Stimulated activated naive CD8-positive, alpha-beta T cell treated with anti-CD3 and anti-CD28 coated beads, Interleukin-15, Interleukin-2, amounts not matched to agents 100 U/mL and 50 U/mL, for 24 hours (primary cell): ENCODE data around the gene TNS3.

Source experiments
- ATAC-seq: fragments of 150-1000 bp; cut with Tn5 transposase; one replicate; pipeline ENCODE4 v1.10.0; 2021
- DNase-seq: peaks from one replicate; pipeline ENCODE4 v3.0.0; 2021

TNS3 gene

DNA sequence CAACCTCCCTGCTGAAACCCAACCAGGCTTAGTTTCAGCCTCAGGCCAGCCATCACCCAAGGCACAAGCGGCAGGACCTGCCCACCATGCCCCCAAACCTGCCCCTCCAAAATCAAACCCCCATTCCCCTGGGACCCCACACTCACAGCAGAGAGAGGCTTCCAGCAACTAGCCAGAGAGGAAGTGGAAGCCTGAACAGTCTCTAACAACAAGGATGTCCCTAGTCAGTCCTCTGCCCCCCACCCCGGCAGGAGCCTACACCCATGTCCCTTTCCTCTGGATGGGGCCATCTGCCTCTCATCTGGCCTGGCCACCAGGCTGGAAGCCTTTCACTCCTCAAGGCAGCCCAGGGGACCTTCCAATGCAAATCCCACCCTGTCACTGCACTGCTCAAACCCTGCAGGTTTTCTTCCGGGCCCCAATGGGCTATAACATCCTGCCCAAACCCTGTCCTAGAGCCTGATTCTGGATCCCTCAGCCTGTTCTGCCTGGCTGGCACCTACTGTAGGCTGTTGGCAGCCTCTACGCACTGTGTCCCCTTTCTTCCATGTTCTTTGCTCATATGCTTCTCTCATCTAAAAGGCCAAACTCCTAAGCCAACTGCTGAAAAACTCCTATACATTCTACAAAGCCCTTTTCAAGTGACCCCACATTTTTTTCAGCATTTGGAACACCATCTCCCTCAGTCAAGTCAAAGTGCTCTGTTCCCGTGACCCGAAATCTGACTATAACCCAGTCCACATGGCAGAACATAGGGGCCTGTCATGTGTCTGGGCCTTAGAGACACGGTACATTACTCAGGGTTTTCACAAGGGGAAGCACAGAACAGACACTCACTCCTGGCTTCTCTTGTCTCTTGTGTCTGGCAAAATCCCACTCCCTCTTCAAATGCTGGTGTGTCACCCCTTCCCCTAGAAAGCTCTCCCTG is 253.3 kb downstream of the TNS3 start:
- ATAC-seq (peak; percentile 11), DNase-seq (no peak)

DNA sequence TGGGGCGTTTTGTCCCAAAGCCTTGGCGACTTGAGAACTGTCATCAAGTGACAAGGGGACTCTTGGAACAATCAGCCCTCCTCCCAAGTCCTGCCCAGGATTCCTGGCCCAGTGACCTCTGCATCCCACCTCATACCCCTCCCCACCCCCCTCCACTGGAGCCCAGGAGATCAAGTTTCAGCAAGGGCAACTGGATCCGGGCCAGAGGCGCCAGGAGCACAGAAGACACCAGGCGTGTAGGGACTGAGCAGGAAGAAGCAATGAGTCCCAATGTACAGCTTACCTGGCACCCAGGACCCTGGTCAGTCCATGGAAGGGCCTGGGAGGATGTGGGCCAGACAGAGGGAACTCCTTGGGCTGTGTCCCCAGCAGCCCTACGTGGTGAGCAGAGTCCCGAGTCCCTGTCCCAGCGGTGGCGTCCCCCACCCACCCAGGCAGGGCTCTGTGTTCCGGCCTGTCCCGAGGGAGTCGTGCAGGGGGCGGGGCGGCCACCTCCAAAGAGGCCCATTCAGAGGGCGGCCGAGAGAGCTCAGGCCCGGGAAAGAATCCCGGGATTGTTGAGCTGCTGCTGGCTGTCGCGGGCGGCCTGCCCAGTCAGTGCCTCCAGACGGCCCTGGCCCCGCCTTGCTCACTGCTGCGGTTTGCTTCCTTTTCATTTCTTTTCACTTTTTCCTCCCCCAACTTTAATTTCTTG is 254.1 kb downstream of the TNS3 start:
- DNase-seq, result no peak
- ATAC-seq, result no peak

DNA sequence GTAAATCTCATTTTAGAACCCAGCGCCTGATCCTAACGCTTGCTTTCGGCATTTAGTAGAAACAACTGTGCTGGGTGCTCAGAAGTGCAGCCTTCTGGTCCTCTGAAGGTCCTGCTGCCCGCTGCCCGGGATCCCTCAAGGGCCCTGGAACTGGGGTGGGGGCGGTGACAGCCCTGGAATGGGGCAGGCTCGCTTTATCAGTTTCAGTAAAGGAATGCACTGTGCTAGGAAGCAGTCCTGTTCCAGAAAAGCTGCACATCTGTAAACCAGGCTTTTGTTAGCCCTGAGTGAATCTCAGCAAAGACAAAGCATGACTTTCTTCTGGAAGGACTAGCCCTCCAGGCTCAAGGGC is 254.6 kb downstream of the TNS3 start:
- DNase-seq (no peak), ATAC-seq (no peak)

DNA sequence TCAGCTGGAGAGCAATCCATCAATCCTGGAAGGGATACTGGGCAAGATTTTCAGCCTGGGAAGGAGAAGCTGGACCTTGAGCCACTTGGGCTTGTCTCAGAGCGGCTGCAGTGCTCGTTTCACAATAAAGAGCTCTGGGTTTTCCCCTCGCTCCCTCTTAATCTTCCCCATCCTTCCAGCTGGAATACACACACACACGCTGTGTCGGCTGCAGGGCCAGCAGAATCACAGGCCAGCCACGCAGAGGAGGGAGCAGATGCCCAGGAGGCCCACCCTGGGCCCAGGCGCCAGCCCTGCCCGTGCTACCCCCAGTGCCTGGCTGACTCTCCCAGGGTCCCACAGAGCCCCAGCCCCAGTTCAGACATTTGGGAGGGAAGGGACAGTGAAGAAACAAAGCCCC is 255.1 kb downstream of the TNS3 start:
- no peak for ATAC-seq
- DNase-seq, result no peak

DNA sequence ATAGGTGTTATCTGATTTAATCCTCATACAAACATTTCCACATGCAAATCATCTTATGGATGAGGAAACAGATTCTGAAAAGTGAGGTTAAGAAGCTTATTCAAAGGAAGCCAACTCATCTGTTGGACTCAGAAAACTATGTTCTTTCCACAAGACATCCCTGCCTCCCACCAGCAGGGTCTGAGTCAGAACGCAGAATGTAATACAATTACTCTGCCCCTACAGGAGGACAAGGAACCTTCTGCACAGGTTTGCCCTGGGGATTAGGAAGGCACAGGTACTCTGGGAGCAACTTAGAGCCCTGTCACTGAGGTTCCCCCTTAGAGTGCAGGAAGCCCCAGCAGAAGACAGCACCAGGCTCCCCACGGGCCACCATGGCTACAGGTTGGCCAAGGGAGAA is 255.7 kb downstream of the TNS3 start:
- DNase-seq, result no peak
- ATAC-seq, result no peak

DNA sequence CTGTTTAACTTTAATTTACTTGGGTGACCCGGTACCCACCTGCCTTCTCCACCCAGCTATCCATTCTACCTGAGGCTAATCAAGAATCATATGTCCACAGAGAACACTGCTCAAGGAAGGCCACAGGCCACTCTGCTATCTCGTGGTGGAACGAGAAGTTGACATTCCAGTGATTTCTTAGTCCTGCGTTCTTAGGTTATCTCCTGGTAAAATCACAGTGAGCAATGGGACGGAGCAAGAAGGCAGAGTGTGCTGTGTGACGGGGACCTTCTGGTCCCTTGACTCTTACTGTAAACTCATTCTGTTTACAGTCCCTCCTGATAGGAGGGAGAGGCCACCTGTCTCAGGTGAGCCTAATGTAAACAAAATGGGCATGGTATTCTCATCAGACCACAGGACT is 256.6 kb downstream of the TNS3 start:
- DNase-seq, result no peak

DNA sequence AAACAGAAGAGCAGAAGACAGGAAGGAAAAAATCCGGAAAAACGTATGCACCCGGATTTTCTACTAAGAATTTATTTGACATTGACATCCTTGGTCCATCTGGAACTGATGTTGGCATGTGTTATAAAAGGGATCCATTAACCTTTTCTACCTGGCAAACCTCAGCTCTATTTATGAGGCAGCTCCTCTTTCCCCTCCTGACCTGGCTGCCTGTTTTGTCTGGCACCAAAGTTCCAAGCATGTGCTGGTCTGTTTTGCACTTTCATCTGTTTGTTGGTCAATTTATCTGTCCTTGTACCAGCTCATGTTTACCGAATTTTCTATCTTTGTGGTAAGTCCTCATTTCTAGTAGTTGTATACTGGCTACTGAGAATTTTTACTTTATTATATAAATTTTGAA is 258.0 kb downstream of the TNS3 start:
- DNase-seq, result no peak
- ATAC-seq, result no peak

More for the DNA sequence above, 256.6 kb downstream of the TNS3 start:
- ATAC-seq, result no peak

DNA sequence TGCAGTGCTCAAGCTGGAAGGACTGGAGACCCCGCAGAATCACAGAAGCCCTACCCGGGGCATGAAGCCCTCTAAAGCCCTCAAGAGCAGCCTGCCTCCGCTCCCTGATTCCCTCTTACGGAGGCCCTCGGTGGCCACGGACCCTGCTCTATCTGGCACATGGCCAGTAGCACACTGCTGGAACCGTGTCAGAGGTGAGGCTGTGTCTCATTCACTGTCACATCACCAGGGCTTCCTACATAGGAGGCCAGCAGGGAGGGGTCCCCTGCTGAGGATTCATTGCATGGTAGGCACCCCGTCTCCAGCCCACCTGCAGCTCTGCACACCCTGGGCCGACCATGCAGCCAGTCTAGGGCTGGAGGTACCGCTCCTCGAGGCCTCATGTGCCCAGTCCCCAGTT is 259.2 kb downstream of the TNS3 start:
- peak; percentile 32 for ATAC-seq
- no peak for DNase-seq

DNA sequence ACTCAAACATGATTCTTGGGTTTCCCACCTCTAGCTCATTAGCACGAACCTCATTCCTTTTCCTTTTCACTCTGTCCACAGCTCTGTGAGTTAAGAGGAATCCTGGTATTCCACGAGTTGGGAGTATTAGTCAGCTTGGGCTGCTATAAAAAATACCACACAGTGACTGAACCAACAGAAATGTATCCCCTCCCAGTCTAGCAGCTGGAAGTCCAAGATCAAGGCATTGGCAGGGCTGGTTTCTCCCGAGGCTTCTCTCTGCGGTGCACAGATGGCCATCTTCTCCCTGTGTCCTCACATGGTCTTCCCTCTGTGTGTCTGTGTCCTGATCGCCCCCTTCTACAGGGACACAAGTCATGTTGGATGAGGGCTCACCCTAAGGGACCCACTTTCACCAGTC is 261.6 kb downstream of the TNS3 start:
- ATAC-seq, result no peak
- no peak for DNase-seq

DNA sequence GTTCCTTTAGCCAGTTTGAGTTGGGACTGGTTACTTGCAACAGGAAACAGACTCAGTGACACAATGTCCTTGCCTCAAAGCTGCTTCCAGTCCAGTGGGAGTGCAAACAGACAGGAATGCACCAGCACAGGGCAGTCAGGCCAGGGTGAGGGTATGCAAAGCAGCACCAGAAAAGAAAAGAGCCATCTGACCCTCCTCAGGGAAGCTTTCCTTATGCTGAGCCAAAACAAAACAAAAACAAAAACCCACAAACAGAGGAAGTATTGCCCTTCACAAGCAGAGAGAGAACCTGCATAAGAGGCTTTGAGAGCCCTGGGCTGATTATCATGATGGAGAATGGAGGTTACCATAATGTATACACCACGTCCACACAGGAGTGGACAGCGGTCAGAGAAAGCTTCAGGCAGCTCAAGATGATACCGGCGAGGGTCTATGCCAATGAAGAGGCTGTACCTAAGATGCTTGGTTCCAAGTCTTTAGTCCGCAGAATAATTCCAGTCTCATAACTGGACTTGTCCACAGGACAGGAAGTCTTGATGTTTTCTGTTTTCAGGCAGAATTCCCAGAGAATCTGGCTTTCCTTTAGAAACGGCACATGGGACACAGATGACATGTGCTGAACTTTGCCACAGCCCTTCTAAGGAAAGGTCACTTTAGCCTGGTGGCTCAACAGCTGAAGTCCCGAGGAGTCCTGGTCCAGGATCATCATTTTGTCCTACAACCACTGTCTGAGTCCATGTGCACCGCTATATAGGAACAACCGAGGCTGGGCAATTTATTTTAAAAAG is 263.3 kb downstream of the TNS3 start:
- DNase-seq, result no peak

DNA sequence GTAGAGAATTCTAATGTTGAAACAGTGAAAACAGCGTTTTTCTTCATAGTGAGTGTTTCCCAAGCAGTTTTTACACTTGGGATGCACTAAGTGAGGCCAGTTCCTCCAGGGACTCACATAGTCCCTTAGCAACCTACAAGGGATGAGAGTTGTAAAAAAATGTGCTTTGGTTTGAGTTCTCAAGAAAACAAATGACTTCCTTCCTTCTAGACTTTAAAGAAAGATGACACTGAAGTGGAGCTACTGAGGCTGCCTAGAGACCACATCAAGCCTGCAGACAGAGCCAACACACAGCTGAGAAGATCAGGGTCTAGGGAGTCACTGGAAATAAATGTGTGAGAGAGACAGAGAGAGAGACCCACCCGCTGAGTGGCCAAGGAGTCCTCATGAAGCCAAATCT is 264.4 kb downstream of the TNS3 start:
- DNase-seq (no peak), ATAC-seq (no peak)

More for the DNA sequence above, 263.3 kb downstream of the TNS3 start:
- no peak for ATAC-seq

DNA sequence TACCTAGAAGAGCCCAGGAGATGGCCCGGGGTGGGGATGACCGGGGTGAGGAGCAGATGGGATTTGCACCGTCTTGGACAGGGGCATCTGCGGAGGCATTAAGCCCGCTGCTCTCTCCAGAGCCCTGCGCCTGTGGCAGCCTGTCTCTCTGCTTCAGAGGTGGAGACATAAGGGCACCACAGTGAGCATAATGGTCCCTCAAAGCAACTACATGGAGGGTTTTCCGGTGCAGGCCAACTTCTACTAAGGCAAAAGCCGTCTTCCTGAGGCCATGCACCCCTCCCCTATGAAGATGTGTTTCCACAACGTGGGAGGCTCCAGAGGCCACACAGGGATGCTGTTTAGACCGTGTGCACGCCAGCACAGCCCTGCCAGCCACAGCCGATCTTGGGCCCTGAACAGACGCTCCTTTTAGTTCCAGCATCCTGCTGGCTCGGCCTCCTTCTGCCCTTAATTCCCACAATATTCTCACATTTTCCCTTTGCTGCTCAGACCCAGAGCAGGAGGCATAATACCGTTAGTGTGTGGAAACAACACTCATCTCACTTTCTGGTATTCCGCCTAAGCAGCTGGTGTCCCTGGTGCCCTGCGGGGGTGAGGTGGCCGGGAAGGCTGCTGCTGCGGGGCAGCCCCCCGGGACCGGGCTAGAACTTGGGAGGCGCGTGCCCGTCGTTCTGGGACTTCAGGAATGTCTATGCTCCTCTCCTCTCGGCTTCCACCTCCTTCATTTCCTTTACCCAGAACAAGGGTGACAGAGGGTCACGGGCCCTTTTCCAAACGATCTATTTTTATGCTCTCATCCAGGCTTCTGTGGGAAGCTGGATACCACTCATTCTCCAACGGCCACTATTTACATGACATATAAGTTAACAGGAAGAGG is 266.9 kb downstream of the TNS3 start:
- DNase-seq (no peak), ATAC-seq (peak; percentile 32)

DNA sequence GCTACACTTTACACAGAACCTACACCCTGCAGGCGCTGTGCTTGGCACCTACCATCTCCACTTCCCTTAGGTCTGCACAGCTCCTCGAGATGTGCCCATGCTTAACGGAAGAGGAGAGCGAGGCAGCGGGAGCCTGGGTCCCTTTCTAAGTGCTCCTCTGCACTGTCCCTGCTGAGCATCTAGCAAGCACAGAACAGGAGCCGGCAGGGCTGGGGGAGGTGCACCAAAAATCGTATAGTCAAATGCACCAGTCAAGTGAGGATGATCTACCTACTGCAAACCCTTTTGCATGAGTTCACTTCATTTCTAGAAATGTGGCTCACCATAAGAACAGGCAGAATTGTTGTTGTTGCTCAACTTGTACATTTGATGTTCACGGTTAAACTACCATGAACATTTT is 267.7 kb downstream of the TNS3 start:
- DNase-seq, result no peak
- peak; percentile 23 for ATAC-seq

DNA sequence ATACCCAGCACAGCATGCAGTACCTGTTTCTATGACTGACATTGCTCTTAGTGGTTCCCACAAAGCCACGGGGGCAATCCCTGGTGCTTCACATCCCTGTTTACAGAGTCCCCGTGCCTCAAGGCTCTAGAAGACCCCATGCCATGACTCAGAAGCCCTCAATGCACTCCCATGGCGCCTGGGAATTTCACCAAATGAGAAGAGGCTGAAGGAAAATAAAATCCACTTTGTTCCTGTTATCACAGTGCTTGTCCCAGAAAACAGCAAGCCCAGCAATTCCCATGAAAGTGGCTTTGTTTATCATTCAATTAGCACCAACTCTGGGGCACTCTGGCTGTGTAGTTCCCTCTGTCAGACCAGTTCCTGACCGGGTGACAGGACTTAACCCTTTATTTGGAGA is 268.3 kb downstream of the TNS3 start:
- DNase-seq (no peak), ATAC-seq (no peak)

DNA sequence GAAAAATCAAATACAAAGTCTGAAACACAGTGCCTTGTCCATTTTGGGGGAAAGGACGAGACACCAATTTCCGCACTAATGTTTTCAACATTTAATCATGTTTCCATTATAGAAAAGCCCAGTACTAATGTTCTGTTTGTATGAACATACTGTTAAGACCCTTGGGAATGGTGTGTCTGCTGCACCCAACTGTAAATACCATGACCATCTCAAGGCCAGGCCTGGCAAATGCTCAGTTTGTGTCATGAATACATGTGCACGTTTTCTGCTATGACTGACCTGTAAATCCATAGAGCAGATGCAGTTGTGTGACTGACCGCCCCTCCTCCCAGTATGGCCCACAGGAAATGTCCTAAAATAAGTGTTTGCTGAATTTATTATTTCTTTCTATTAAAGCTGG is 270.0 kb downstream of the TNS3 start:
- DNase-seq, result no peak
- ATAC-seq, result no peak

DNA sequence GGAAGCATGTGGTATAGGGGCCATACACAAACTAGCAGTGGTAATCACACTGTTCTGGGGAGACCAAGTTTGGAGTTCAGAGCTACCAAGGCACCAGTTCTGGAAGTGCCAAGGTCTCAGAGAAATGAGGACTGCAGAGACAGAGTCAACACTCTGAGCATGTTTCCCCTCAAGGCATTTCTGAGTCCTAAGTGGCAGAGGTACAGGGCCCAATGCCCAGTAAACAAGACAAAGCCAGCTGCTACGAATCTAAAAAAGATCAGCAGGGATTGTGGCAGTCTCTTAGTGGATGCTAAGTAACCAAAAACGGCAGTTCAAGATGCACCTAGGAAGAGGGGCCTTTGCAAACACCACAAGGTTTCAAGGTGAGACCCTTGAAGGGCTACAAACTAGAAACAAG is 271.9 kb downstream of the TNS3 start:
- ATAC-seq (no peak), DNase-seq (no peak)

DNA sequence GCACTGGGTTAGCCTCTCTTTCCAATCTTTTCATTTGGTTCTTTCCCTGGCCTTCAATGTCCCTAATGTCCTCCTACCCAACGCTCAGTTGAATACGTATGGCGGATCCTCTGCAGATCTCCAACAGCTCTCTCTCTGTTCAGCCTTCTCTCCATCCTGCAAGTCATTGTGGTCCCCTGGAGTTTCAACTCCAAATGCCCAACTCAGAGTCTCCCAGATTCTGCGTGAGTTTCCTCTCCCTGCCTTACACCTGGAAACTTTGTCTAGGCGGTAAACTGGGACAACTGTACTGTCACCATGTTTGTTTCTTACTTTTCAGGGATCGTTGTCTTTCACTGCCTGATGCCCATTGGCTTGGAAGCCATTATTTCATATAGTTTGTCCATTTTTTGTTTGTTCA is 273.1 kb downstream of the TNS3 start:
- ATAC-seq (no peak), DNase-seq (no peak)

DNA sequence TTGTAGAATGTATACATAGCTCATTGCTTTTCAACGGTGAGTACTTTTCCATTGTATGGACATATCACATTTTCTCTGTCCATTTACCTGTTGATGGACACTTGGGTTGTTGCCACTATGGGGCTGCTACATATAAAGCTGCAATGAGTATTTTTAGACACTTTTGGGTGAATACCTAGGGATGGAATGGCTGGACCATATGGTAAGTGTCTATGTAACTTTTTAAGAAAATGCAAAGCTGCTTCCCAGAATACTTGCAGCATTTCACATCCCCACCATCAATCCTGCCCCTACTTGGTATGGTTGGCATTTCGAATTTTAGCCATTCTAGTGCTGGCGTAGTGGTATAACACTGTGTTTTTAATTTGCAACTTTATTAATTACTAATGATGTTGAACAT is 274.6 kb downstream of the TNS3 start:
- ATAC-seq (no peak), DNase-seq (no peak)

DNA sequence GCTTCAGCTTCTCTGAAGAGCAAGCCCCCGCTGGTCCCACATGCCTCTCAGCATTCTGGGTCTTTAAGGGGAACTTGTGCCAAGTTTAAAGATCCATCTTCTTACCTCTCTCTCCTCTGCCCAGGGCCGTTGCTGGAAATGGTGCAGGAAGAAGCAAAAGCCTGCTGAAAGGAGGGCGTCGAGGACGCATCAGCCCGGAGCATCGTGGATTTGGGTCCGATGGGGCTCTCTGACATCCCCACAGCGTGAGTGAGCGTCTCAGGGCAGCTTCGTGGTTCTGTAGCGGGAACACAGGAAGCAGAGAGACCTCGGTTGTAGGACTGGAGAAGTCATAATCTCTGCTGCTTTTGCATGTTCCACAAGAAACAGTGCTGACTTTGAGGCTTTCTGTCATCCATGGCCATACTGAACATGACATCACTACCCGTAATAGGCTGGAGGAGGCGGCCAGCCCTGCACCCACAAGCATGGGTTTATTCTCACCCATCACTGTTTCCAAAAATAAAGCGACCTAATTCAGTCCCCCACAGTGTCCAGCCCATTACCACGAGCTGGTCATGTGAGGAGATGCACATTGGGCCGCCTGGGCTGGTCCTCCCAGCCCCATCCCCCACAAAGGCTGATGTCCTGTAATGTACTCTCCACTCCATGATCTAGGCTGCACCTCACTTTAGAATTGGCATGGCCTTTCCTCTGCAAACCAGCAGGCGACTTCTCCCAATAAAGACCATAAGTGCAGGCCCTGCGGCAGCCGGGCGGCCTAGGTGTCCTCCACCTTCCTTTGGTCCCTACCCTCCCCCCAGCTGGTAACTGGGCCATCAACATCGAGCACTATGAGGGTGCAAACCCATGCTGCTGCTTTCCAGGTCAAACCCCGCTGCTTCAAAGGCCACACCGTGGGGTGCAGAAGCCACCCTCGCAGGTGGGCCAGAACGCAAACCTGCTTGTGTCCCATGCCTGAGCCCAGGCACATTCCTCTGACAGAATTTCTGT is 276.9 kb downstream of the TNS3 start:
- DNase-seq, result no peak
- ATAC-seq, result peak; percentile 11

DNA sequence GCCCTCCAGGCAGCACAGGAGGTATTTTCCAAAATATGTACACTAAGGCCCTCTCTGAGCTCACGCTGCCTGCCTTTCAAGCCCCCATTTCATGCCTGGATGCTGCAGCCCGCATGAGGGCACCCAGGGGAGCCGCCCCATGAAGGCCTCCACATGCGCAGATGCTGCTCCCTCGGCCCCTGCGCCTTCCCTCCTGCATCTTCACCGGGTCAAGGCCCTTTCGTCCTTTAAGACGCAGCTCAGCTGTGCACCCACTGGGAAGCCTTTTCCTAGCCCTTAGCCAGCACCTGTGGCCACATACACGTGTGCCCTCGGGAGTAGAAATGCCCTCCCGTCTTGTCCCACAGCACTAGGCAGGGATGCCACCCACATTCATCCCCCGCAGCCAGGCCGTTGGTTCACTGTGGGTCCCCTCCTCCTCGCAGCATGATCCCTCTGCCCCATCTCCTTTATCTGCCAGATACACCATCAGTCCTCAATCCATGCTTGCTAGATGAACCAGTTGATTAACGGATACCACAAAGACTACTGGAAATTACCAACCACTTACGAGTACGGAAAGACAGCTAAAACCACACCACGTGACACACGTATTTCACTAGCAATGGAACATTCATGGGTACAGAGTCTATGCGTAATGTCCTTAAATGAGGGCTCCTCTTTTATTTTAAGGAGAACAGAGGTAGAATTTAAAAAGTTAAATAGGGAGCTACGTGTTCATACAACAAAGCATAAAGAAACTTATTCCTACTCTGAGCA is 278.0 kb downstream of the TNS3 start:
- ATAC-seq (peak; percentile 56), DNase-seq (no peak)
